LoVo (cell line): ENCODE data around the gene AP3S1.
"Not testable (repeated sequence)": the region's sequence is repeated elsewhere in the genome, so short reads cannot be mapped to it uniquely, and the experiment has no call there.

ENCODE experiments used
- DNase-seq: peaks from one replicate; pipeline ENCODE4 v3.0.0-alpha.2; 2016; ENCODE audit warnings: low spot score

The AP3S1 gene

GRCh38 chr5:115873392-115873791 is 31.7 kb downstream of the AP3S1 start:
- DNase-seq = peak; percentile 26

- no peak for DNase-seq
Measured at GRCh38 chr5:115875447-115875846, 33.7 kb downstream of the AP3S1 start.

- not testable (repeated sequence) for DNase-seq
Measured at GRCh38 chr5:115877342-115877741, 35.6 kb downstream of the AP3S1 start.

GRCh38 chr5:115882434-115882833 is 40.7 kb downstream of the AP3S1 start:
- not testable (repeated sequence) for DNase-seq

- DNase-seq = no peak
Measured at GRCh38 chr5:115884704-115885103, 43.0 kb downstream of the AP3S1 start.

- DNase-seq = not testable (repeated sequence)
Measured at GRCh38 chr5:115885208-115885607, 43.5 kb downstream of the AP3S1 start.

- no peak for DNase-seq
Measured at GRCh38 chr5:115888027-115888426, 46.3 kb downstream of the AP3S1 start.

GRCh38 chr5:115892021-115892420 is 50.3 kb downstream of the AP3S1 start:
- no peak for DNase-seq

GRCh38 chr5:115894342-115894741 is 52.6 kb downstream of the AP3S1 start:
- DNase-seq = no peak

- DNase-seq = no peak
Measured at GRCh38 chr5:115895821-115896220, 54.1 kb downstream of the AP3S1 start.

- no peak for DNase-seq
Measured at GRCh38 chr5:115898656-115899055, 56.9 kb downstream of the AP3S1 start.

GRCh38 chr5:115907177-115907576 is 65.4 kb downstream of the AP3S1 start:
- DNase-seq = no peak

GRCh38 chr5:115913623-115914400 is 72.1 kb downstream of the AP3S1 start:
- DNase-seq = not testable (repeated sequence)

- no peak for DNase-seq
Measured at GRCh38 chr5:115920171-115920725, 78.5 kb downstream of the AP3S1 start.

- not testable (repeated sequence) for DNase-seq
Measured at GRCh38 chr5:115928578-115929407, 87.1 kb downstream of the AP3S1 start.

GRCh38 chr5:115930171-115930570 is 88.4 kb downstream of the AP3S1 start:
- DNase-seq = not testable (repeated sequence)

- no peak for DNase-seq
Measured at GRCh38 chr5:115930630-115931337, 89.0 kb downstream of the AP3S1 start.

GRCh38 chr5:115932991-115933390 is 91.3 kb downstream of the AP3S1 start:
- DNase-seq = no peak

- no peak for DNase-seq
Measured at GRCh38 chr5:115934388-115934974, 92.7 kb downstream of the AP3S1 start.

- DNase-seq = no peak
Measured at GRCh38 chr5:115936031-115936430, 94.3 kb downstream of the AP3S1 start.

GRCh38 chr5:115939059-115939458 is 97.3 kb downstream of the AP3S1 start:
- no peak for DNase-seq
